GM19023 (cell line): ENCODE measurements around the gene UBE2D2.
A peak's percentile ranks its signal among the peaks of the same experiment; 100 is the strongest.
"Not testable (repeated sequence)": the region's sequence is repeated elsewhere in the genome, so short reads cannot be mapped to it uniquely, and the experiment has no call there.

ENCODE experiments used
- ATAC-seq: cut with Tn5 transposase; IDR thresholded peaks from one replicate; pipeline ENCODE4 v1.9.1; 2021; ENCODE audit warnings: mild to moderate bottlenecking, moderate library complexity; ENCODE audit not compliant: unreplicated experiment

The UBE2D2 gene

DNA sequence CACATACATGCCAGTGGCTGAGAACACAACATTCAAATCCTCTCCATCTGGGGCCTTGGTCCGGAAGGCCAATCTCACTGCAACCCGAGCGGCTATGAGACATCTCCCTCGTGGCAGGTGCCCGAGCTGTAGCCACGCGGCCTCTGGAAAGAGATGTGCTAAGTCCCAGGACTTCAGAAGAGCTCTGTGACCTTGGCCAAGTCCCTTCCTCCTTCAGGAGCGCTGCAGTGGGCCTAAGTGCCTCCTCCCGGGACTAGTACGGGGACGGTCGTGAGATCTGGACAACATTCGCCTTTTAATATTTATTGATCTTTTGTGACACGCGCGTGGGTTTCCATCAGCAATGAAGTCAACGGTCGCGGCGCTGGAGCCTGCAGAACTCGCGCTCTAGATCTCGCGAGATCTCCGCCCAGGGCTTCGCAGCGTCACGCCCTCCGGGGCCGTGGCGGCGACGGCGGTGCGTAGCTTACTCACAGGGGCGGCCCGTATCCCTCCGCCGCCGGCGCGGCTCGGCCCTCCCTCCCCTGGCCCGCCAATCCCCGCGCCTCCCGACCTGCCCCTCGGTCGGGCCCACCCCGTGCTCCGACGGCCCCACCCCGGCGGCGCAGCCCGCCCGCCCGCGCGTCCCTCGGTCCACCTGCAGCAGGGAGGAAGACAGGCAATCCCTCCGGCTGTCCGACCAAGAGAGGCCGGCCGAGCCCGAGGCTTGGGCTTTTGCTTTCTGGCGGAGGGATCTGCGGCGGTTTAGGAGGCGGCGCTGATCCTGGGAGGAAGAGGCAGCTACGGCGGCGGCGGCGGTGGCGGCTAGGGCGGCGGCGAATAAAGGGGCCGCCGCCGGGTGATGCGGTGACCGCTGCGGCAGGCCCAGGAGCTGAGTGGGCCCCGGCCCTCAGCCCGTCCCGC lies at the start of gene UBE2D2:
Gene UBE2D2, plus strand, starts transcription at position 588 of the 903 bp plus-strand sequence. CDS start 453 bp downstream, outside the sequence.
- peak; percentile 82 for ATAC-seq

DNA sequence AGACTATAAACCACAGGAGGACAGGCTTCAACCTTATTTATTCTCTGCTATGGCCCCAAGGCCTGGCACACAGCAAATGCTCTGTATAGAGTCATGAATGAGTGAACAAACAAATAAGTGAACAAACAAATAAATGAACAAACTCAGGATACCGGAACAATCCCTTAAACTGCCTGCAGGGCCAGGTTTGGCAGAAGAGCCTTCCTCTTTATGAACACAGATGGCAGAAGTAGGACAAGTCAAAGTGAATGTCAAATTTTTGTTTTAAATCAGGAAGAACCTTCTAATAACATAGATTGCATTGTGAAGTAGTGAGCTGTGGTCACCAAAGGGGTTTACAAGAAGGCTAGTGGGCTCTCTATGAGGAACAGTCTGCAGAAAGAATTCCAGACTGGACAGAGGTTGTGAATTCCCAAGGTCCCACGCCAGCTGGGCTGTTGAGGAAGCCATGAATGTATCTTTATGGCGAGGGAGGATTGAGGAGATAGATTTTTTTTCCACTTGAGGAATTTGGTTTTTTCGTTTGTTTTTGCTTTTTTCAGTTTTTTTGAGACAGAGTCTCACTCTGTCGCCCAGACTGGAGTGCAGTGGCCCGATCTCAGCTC lies 48.3 kb upstream of the UBE2D2 start:
- no peak for ATAC-seq

DNA sequence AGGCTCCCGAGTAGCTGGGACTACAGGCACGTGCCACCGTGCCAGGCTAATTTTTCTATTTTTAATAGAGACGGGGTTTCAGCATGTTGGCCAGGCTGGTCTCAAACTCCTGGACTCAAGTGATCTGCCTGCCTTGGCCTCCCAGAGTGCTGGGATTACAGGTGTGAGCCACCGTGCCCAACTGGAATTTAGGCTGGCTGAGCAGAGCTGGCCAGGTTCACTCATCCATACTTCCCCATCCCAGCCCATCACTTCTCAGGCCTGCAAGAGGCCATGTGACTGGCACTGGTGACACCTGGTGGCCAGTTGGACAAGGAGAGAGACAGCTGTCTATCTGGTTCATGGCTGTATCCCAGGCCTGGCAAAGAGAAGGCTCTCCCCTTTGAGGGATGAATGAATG lies 47.7 kb upstream of the UBE2D2 start:
- not testable (repeated sequence) for ATAC-seq

DNA sequence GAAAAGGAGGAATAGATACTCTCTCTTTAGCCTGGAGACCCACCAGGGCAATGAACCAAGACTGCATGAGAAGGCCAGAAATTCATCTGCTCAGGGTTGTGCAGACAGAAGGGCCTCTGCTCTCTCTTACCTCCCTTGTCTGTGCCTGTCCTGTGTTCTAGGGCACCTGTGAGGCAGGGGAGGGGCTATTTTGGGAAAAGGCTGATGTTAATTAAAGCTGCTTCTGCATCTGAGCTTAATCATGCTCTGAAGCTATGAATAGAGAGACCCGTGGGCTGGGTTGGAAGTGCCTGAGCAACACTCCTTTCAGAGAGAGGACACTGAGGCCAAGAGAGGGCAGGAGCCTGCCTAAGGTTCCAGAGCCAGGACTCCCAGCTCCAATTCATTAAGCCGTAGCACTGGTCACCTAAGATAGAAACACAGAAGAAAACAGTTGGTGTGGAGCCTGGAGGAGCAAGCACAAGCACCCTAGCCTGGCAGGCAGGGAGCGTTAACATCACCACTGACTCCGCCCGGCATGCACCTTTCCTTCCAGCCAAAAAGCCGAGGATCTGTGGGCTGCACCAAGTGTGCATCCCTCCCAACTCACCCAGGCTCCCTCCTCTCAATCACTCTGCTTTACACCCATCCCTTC lies 47.2 kb upstream of the UBE2D2 start:
- no peak for ATAC-seq

DNA sequence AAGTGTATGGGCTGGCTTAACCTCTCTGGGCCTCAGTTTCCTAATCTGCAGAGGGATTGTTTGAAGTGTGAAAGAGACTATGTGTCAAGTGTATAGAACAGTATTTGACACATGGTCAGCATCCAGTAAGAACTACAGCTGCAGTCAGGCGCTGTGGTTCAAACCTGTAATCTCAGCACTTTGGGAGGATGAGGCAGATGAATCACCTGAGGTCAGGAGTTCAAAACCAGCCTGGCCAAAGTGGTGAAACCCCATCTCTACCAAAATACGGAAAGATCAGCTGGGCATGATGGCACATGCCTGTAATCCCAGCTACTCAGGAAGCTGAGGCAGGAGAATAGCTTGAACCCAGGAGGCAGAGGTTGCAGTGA lies 46.7 kb upstream of the UBE2D2 start:
- ATAC-seq, result no peak

DNA sequence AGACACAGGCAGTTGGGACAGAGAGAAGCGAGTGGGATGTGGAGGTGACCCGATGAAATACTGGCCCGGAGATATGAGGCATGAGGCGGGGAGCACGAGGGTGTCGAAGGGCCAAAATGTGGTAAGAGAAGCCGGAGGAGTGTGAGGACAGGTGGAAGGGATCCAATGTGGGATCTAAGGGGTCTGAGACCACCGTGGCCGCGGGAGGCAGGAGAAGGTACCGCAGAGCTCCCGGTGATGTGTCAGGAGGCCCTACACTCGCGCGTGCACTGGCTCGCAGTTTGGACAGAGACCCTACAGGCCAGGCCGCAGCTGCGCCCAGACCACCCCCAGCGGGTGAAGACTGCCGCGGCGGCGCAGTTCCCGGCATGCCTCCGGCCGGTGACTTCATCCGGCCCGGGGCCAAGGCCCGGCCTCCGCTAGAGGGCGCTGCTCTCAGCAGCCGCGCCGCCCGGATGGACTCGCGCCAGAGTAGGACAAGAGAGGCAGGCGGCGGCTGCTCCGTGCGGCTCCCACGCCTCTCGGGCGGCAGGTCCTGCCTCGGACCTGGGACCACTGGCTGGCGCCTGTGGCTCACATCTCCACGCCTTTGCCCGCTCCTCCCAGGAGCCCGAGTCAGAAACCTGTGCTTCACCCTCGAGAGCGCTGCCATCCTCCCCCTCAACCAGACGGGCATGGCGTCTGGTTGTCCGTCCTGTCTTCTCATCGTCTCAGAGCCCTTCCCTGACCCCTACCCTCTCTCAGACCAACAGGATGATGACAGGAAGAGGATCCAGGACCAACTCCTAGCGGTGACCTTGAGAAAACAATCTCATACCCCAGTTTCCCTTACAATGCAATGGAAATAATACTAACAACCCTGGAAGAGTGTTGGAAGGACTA lies 43.2 kb upstream of the UBE2D2 start:
- ATAC-seq, result peak; percentile 86

DNA sequence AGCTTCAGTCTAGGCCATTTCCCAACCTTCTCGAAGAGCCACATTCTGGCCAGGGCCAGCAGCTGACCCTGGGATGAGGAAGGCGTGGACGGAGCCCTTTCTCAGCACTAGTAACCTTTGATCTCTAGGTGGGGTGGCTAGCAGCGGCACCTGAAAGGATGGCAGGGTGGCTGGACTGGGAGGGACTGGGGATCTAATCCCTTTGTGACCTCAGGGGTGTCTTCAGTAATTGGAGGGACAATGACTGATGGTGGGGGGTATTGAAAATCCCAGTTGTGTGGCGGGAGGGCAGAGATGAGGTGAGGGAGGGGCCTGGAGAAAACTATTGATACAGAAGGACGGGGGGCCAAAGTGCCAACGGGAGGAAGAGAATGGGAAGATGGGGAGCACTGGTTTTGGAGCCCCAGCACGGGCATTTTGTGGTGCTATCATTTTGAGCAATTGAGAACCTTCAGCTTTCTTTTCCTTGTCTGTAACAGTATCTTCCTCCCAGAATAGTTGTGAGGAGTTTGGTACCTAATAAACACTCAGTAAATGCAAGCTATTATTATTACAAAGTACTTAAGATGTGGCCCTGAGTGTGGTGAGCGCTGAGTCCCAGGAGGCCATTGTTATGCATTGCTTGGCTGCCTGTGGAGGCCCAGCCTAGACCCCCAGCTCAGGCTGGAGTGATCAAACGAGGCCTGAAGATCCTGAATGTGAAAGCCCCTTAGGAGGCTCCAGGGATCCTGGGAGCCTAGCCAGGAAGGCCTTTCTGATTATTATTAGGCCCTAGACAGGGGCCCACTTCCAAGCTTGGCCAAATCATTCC lies 37.3 kb upstream of the UBE2D2 start:
- no peak for ATAC-seq

DNA sequence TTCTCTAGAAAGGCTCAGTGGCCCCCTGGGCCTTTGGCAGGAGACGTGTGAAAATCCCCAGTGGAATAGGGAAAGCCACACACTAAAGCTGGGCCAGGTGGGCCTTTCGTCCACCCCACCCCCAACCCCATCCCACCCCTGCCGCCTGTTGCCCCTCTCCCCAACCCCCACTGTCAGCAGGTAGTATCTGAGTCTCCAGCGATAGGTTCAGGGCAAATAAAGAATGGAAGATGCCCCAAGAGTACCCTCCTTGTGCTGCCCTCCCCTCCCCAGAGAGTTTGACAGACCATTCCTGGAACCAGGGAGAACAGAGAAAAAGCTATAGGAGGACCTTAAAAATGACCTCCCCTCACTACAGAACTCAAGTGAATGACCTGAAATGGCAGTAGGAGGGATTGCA lies 36.7 kb upstream of the UBE2D2 start:
- ATAC-seq, result no peak

DNA sequence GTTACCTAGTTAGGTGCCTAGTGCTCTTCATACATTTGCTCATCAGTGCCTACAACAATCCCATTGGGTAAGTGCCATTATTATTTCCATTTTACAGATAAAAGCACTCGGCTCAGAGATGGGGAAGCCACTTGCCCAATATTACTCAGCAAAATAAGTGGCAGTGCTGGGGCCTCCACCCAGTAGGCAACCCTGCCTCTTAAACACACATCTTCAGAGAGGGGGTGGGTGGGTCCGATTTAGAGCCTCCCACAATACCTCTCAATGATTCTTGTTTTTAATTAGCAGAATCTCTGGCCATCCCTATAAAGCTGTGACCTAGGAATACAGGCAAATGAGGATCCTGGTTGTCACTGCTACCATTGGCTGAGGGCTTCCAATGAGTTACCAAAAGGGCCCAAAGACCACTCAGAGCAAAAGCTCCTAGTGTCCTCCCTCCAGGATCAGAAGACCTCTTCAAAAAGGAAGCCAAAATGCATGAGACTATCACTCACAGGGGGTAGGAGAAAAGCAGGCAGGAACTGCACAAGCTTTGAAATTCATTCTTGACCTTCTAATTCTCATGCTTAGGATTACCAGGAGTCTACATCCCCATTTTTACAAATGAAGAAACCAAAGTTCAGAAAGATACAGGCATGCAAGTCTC lies 36.1 kb upstream of the UBE2D2 start:
- peak; percentile 54 for ATAC-seq

DNA sequence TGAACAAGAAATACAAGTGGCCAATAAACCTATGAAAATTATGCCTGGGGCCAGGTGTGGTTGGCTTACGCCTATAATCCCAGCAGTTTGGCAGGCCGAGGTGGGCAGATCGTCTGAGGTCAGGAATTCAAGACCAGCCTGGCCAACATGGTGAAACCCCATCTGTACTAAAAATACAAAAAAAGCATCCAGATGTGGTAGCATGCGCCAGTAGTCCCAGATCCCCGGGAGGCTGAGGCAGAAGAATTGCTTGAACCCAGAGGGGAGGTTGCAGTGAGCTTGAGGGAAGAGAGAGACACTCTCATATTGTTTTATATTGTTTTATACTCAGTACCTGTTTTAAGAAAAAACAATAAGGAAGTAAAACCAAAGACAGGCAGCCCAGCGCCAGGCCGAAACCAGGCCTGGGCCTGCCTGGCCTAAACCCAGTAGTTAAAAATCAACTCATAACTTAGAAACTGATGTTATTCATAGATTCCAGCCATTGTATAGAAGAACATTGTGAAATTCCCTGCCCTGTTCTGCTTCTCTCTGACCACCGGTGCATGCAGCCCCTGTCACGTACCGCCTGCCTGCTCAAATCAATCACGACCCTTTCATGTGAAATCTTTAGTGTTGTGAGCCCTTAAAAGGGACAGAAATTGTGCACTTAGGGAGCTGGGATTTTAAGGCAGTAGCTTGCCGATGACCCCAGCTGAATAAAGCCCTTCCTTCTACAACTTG lies 35.4 kb upstream of the UBE2D2 start:
- ATAC-seq, result peak; percentile 34

DNA sequence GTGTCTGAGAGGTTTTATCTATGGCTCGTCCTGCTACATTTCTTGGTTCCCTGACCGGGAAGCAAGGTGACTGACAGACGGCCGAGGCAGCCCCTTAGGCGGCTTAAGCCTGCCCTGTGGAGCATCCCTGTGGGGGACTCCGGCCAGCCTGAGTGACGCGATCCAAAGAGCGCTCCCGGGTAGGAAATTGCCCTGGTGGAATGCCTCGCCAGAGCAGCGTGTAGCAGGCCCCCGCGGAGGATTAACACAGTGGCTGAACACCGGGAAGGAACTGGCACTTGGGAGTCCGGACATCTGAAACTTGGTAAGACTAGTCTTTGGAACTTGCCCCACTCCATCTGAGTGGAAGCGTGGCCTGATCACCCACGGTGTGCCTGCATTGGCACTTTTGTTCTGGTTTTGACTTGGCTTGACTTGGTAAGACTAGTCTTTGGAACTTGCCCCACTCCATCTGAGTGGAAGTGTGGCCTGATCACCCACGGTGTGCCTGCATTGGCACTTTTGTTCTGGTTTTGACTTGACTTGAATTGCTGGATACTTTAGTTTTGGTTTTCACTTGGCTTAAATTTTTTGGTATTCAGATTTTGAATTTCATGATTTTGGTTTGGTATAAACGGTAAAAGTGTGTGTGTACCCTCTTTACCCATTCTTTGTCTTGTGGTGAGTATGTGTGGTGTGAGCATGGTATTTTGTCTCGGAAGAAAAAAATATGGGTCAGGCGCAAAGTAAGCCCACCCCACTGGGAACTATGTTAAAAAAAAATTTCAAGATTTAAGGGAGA lies 34.6 kb upstream of the UBE2D2 start:
- not testable (repeated sequence) for ATAC-seq

DNA sequence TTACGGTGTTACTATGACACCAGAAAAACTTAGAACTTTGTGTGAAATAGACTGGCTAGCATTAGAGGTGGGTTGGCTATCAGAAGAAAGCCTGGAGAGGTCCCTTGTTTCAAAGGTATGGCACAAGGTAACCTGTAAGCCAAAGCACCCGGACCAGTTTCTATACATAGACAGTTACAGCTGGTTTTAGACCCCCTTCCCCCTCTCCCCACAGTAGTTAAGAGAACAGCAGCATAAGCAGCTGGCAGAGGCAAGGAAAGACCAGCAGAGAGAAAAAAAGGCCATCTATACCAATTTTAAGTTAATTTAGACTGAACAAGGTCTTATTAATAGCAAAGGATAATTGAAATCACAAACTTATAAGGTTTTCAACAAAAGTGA lies 34.1 kb upstream of the UBE2D2 start:
- ATAC-seq, result not testable (repeated sequence)

DNA sequence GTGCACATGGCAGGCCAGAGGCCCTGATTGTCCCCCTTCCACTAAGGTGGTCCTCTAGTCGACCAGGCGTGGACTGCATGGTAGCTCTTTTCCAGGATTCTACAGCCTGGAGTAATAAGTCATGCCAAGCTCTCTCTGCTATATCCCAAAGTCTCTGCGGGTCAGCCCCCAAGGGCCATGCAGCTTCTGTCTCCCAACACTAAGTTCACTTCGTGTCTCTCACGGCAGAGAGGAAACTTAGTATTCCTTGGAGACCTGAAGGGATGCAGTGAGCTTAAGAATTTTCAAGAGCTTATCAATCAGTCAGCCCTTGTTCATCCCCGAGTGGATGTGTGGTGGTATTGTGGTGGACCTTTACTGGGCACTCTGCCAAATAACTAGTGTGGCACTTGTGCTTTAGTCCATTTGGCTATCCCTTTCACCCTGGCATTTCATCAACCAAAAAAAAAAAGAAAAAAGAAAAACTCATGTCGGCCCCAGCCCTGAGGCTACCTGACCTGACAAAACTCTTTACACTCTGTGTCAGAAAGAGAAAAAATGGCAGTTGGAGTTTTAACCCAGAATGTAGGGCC lies 33.2 kb upstream of the UBE2D2 start:
- ATAC-seq, result not testable (repeated sequence)

DNA sequence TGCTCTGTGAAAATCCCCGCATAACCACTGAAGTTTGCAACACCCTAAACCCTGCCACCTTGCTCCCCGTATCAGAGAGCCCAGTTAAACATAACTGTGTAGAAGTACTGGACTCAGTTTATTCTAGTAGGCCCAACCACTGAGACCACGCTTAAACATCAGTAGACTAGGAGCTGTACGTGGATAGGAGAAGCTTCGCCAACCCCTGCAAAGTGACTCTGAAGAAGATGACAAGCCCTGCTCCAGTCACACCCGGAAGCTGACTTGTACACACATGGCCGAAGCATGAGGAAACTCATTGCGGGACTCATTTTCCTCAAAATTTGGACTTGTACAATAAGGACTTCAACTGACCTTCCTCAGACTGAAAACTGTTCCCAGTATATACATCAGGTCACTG lies 32.4 kb upstream of the UBE2D2 start:
- not testable (repeated sequence) for ATAC-seq

DNA sequence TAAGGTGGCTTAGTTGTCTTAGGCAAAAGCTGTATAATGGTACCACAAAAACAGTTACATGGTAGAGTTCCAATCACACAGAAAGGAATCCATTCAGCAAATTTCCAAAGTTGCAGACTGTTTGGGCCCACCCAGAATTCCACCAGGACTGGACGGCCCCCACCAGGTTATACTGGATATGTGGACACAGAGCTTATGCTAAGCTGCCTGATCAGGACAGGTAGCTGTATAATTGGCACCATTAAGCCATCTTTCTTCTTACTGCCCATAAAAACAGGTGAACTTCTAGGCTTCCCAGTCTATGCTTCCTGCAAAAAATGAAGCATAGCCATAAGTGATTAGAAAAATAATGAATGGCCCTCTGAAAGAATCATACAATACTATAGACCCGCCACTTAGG lies 31.1 kb upstream of the UBE2D2 start:
- ATAC-seq, result not testable (repeated sequence)

DNA sequence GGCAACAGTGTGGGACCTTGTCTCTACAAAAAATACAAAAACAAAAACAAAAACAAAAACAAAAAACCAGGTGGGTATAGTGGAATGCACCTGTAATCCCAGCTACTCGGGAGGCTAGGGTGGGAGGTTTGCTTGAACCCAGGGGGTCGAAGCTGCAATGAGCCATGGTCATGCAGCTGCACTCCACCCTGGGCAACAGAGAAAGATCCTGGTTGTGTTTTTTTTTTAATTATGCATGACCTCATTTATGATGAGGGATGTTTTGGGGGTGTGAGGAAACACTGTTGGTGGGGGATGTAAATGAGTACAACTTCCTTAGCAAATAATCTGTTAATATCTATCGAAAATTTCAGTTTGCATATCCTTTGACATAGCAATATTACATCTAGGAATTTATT lies 29.4 kb upstream of the UBE2D2 start:
- ATAC-seq, result no peak

DNA sequence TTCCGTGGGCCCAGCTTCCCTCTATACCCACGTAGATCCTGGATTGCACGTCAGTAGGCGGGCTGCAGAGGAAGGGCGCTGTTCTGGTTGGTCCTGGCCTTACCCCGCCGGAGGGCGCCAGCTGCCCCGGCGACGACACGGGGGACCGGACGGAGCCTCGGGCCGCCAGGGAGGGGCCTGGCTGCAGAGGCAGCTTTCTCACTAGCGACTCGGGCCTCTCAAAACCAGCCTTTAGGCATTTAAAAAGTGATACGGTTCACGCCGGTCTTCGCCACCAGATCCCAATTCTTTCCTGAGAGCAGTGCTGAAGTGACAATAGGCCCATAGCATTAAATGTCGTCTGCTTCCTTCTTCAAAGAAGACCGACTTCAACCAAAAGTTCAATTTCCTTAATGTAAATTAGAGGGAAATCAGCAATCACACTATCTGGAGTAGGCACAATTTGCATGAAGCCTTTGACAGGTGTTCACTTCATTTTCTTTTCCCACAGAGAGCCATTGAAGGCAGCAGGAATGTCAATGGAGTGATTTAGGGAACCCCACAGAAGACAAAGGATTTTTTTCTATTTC lies 17.6 kb upstream of the UBE2D2 start:
- ATAC-seq, result peak; percentile 88
